Renal pelvis (tissue), 4 donors: ENCODE data around the gene NUSAP1. TPM values are rescaled to one million over a fixed set of nuclear protein-coding genes. Genes with fewer than 3 reads are reported as not detected.
A peak's percentile ranks its signal among the peaks of the same experiment; 100 is the strongest.
"Not testable (repeated sequence)": the region's sequence is repeated elsewhere in the genome, so short reads cannot be mapped to it uniquely, and the experiment has no call there.

ENCODE experiments used
- DNase-seq: peaks from one replicate; pipeline ENCODE4 v3.0.0-alpha.2; 2013
- polyA plus RNA-seq, 3 donors: library from polyadenylated mRNA; unstranded; fragments of 120-200 nt; gene quantifications; one replicate each; pipeline ENCODE4 v1.2.1, GENCODE V29; 2013; ENCODE audit not compliant: insufficient read length in 3 of 3

NUSAP1 gene
- polyA plus RNA-seq, 3 donors = 89.8 to 102 (median 90.6) TPM

GRCh38 chr15:41309226-41309905, 23.3 kb upstream of the NUSAP1 start:
- DNase-seq = no peak

- DNase-seq = not testable (repeated sequence)
Observed at GRCh38 chr15:41320805-41321330, 11.8 kb upstream of the NUSAP1 start.

GRCh38 chr15:41323611-41324010, 9.1 kb upstream of the NUSAP1 start:
- DNase-seq = no peak

- DNase-seq = no peak
Observed at GRCh38 chr15:41331281-41331680, 1.4 kb upstream of the NUSAP1 start.

- peak; percentile 77 for DNase-seq
Observed at GRCh38 chr15:41331833-41332193, 868 bp upstream of the NUSAP1 start.

GRCh38 chr15:41333026-41333562, 413 bp downstream of the NUSAP1 start:
- DNase-seq = no peak

- DNase-seq = no peak
Observed at GRCh38 chr15:41334293-41335120, 1.8 kb downstream of the NUSAP1 start.

GRCh38 chr15:41336549-41336948, 3.9 kb downstream of the NUSAP1 start:
- DNase-seq = no peak

GRCh38 chr15:41337047-41337446, 4.4 kb downstream of the NUSAP1 start:
- DNase-seq = no peak

GRCh38 chr15:41337631-41338522, 5.2 kb downstream of the NUSAP1 start:
- DNase-seq = no peak

- no peak for DNase-seq
Observed at GRCh38 chr15:41340189-41340695, 7.6 kb downstream of the NUSAP1 start.

- no peak for DNase-seq
Observed at GRCh38 chr15:41341519-41341918, 8.8 kb downstream of the NUSAP1 start.

- no peak for DNase-seq
Observed at GRCh38 chr15:41347236-41347635, 14.6 kb downstream of the NUSAP1 start.

GRCh38 chr15:41350057-41350717, 17.5 kb downstream of the NUSAP1 start:
- DNase-seq = no peak

- DNase-seq = no peak
Observed at GRCh38 chr15:41354371-41354770, 21.7 kb downstream of the NUSAP1 start.

- DNase-seq = no peak
Observed at GRCh38 chr15:41367418-41367817, 34.7 kb downstream of the NUSAP1 start.

GRCh38 chr15:41377978-41378377, 45.3 kb downstream of the NUSAP1 start:
- no peak for DNase-seq

- not testable (repeated sequence) for DNase-seq
Observed at GRCh38 chr15:41383974-41384749, 51.5 kb downstream of the NUSAP1 start.

- DNase-seq = no peak
Observed at GRCh38 chr15:41387646-41388045, 55.0 kb downstream of the NUSAP1 start.

- no peak for DNase-seq
Observed at GRCh38 chr15:41392659-41393058, 60.0 kb downstream of the NUSAP1 start.
